Measurements from ENCODE around the gene CST7.

CST7 gene

GRCh38 chr20:25006431-25007167 lies 57.5 kb downstream of the CST7 start:
- DNase-seq = no peak

- DNase-seq = no peak
These were observed 58.6 kb downstream of the CST7 start for GRCh38 chr20:25007491-25008305.

- DNase-seq = no peak
These were observed 59.5 kb downstream of the CST7 start for GRCh38 chr20:25008388-25009217.

Data from NCI-H1092 (cell line).